DMS79 treated with DMSO at 0.1 percent for 48 hours (cell line): ENCODE measurements around the gene SERTAD2.

Experiments
- DNase-seq: peaks from one replicate; lab custom pipeline; 2025; lab: John Stamatoyannopoulos, UW

Gene SERTAD2

GRCh38 chr2:64653109-64654062 lies at the start of gene SERTAD2:
SERTAD2 (minus strand) TSS chr2:64653913; CDS start chr2:64636871, 17,042 bp downstream.
- DNase-seq, result peak; percentile 73

- no peak for DNase-seq
These were observed 46.6 kb upstream of the SERTAD2 start for GRCh38 chr2:64700133-64700809.

- no peak for DNase-seq
These were observed 46.0 kb upstream of the SERTAD2 start for GRCh38 chr2:64699712-64700111.

GRCh38 chr2:64698668-64699444 lies 45.1 kb upstream of the SERTAD2 start:
- DNase-seq, result no peak

GRCh38 chr2:64698177-64698643 lies 44.5 kb upstream of the SERTAD2 start:
- DNase-seq, result no peak

- DNase-seq, result no peak
These were observed 43.8 kb upstream of the SERTAD2 start for GRCh38 chr2:64697297-64698176.

- DNase-seq, result no peak
These were observed 42.9 kb upstream of the SERTAD2 start for GRCh38 chr2:64696636-64697035.

- peak; percentile 30 for DNase-seq
These were observed 42.1 kb upstream of the SERTAD2 start for GRCh38 chr2:64695721-64696261.

- DNase-seq, result no peak
These were observed 38.7 kb upstream of the SERTAD2 start for GRCh38 chr2:64692401-64692800.

GRCh38 chr2:64688909-64689308 lies 35.2 kb upstream of the SERTAD2 start:
- no peak for DNase-seq

GRCh38 chr2:64686283-64686956 lies 32.7 kb upstream of the SERTAD2 start:
- DNase-seq, result no peak

- no peak for DNase-seq
These were observed 31.7 kb upstream of the SERTAD2 start for GRCh38 chr2:64685430-64685829.

- no peak for DNase-seq
These were observed 30.2 kb upstream of the SERTAD2 start for GRCh38 chr2:64683771-64684510.

GRCh38 chr2:64681479-64681967 lies 27.8 kb upstream of the SERTAD2 start:
- no peak for DNase-seq

- no peak for DNase-seq
These were observed 26.1 kb upstream of the SERTAD2 start for GRCh38 chr2:64679673-64680425.

- DNase-seq, result no peak
These were observed 25.3 kb upstream of the SERTAD2 start for GRCh38 chr2:64678771-64679590.

GRCh38 chr2:64677530-64677929 lies 23.8 kb upstream of the SERTAD2 start:
- no peak for DNase-seq

GRCh38 chr2:64675860-64676259 lies 22.1 kb upstream of the SERTAD2 start:
- no peak for DNase-seq
